Heart left ventricle (tissue), 16 donors: ENCODE data around the gene ARVCF. TPM values are rescaled to one million over a fixed set of nuclear protein-coding genes. Genes with fewer than 3 reads are reported as not detected.

Source experiments
- ATAC-seq, 4 donors: fragments of 200-7000 bp; cut with Tn5 transposase; one replicate each; pipeline ENCODE4 v1.9.1; 2020 to 2022; ENCODE audit warnings: moderate library complexity in 4 of 4, mild to moderate bottlenecking in 3 of 4, moderate number of reproducible peaks in 1 of 4
- DNase-seq, 5 donors: peaks; one replicate each; pipeline ENCODE4 v3.0.0-alpha.2; 2020
- H3K27ac ChIP-seq, 12 donors: fragments of 200-600 bp; sonication (generic) in 4 of 12; one replicate each; pipeline versions ENCODE4 v1.5.0 to v1.8.0; 2016 to 2022; ENCODE audit warnings: mild to moderate bottlenecking in 2 of 12
- H3K27me3 ChIP-seq, 9 donors: fragments of 200-600 bp; sonication (generic) in 2 of 9; one replicate each; pipeline versions ENCODE4 v1.5.1 to v1.8.0; 2016 to 2022; ENCODE audit warnings: mild to moderate bottlenecking in 3 of 9
- H3K36me3 ChIP-seq, 9 donors: fragments of 200-600 bp; sonication (generic) in 2 of 9; one replicate each; pipeline versions ENCODE4 v1.5.0 to v1.8.0; 2018 to 2022; ENCODE audit warnings: mild to moderate bottlenecking in 2 of 9
- H3K4me1 ChIP-seq, 12 donors: fragments of 200-600 bp; sonication (generic) in 4 of 12; one replicate each; pipeline versions ENCODE4 v1.5.0 to v1.8.0; 2016 to 2022; ENCODE audit warnings: mild to moderate bottlenecking in 3 of 12
- H3K4me3 ChIP-seq, 12 donors: fragments of 200-600 bp; sonication (generic) in 4 of 12; one replicate each; pipeline versions ENCODE4 v1.5.0 to v1.8.0; 2017 to 2022; ENCODE audit warnings: mild to moderate bottlenecking in 9 of 12, moderate library complexity in 4 of 12
- H3K9me3 ChIP-seq, 12 donors: fragments of 200-600 bp; sonication (generic) in 4 of 12; one replicate each; pipeline versions ENCODE4 v1.5.0 to v1.8.0; 2016 to 2022; ENCODE audit warnings: mild to moderate bottlenecking in 1 of 12
- CTCF ChIP-seq, 12 donors: fragments of 200-600 bp; sonication (generic) in 4 of 12; IDR thresholded peaks; one replicate each; pipeline versions ENCODE4 v1.5.0 to v1.8.0; 2018 to 2022; ENCODE audit warnings: antibody characterized with exemption in 12 of 12, mild to moderate bottlenecking in 5 of 12
- POLR2A ChIP-seq, 2 donors: fragments of 450-650 bp; IDR thresholded peaks; one replicate each; pipeline ENCODE4 v1.6.1; 2017; ENCODE audit warnings: antibody characterized with exemption in 2 of 2, mild to moderate bottlenecking in 2 of 2, moderate library complexity in 2 of 2
- WGBS, 4 donors: extraction: QIAGEN DNeasy Blood & Tissue Kit in 2 of 4; methylation state at CpG; one replicate each; pipeline versions ENCODE4 v1.1.5 to v1.1.7; 2013 to 2018; 5-methylcytosine and 5-hydroxymethylcytosine counted together
- intact Hi-C, 10 donors: fragments of 100-400 bp; cut with DNase I; formaldehyde crosslinking; loops; one replicate each; pipeline versions ENCODE4 v1.11.1 to v1.14.2; 2022
- polyA plus RNA-seq, 2 donors: library from polyadenylated mRNA; stranded (reverse); fragments of 200-250 nt; gene quantifications; one replicate each; pipeline ENCODE4 v1.2.3, GENCODE V29; 2013
- total RNA-seq, 9 donors: library from RNA; depleted of rRNA in 2 of 9; stranded (reverse); fragments of >200 nt in 2 of 9; fragmentation: NEBNext Ultra II Directional in 3 of 9; extraction: Animal tissue kit (Norgen Biotek cat#: 25700) in 3 of 9; gene quantifications; one replicate each; pipeline versions ENCODE4 v1.1.0 to v1.2.4, GENCODE V29; 2016 to 2023
- donor health status: ischemic (EF 13 %, LVEDD 7.1; RV severe dilation, severe dysfunction).
- donor health status: healthy with polysubstance abuse.
- donor health status: DM: no; HTN: yes; CAD: no.
- donor health status: DM: no; HTN: no; CAD: no.
- donor health status: ischemic (EF 25% LVEDD 6.9; RV normal size, moderate dysfunction).
- donor health status: ischemic (EF 25% LVEDD 5.7; RV mildly dilated, moderate dysfunction).
- donor health status: healthy.
- donor health status: DM: yes; HTN: yes; CAD: no.
- donor health status: ischemic (EF 35%, LVEDD 5.7; RV mildly dilated, moderate dysfunction).
- donor health status: nonischemic (EF 11% LVEDD 7.7; RV severe dilation, severe dysfunction).
- donor health status: DM: yes; HTN: yes; CAD: no.
- donor health status: PGD.
- donor health status: ischemic (EF 29% LVEDD 5.4; RV normal size, mild dysfunction).
- donor health status: nonischemic (EF 23%, LVEDD 6.1; RV moderate dilation, normal function).

The ARVCF gene
- total and polyA plus RNA-seq, 11 donors: 21.2 to 46.6 (median 33.3) TPM

- no peaks in the 10 kb centered on the region for H3K27me3 ChIP-seq
- 80 to 87% (median 81%) methylated on average over 13 to 14 of the region's 14 CpGs for whole genome bisulfite sequencing, 4 donors
- H3K27ac ChIP-seq: peak overlapping the region in 1 of 12 donors; percentile 22
- intact Hi-C loops: no loop called here
- no peaks in the 10 kb centered on the region for H3K9me3 ChIP-seq
- H3K4me3 ChIP-seq: no peak overlapping the region
- peaks cover 0 to 93% (median 81%) of the 10 kb centered on the region in 9 donors for H3K36me3 ChIP-seq
- ATAC-seq (no peak), DNase-seq (no peak)
- peaks cover 0 to 13% (median 0%) of the 10 kb centered on the region in 12 donors for H3K4me1 ChIP-seq
- TF ChIP-seq CTCF (IDR thresholded peaks at IDR 0.05): no peak
- no peak for TF ChIP-seq POLR2A (IDR thresholded peaks at IDR 0.05)
Observed at GRCh38 chr22:20053407-20054033, 36.9 kb upstream of the ARVCF start.

- no peaks in the 10 kb centered on the region for H3K9me3 ChIP-seq
- no peak overlapping the region for H3K27ac ChIP-seq
- peaks cover 0 to 13% (median 0%) of the 10 kb centered on the region in 12 donors for H3K4me1 ChIP-seq
- DNase-seq: no peak
- H3K4me3 ChIP-seq: no peak overlapping the region
- TF ChIP-seq CTCF (IDR thresholded peaks at IDR 0.05) (no peak), POLR2A (IDR thresholded peaks at IDR 0.05) (no peak)
- H3K27me3 ChIP-seq: no peaks in the 10 kb centered on the region
- intact Hi-C loops: no loop called here
- WGBS, 4 donors: 91 to 95% (median 94%) methylated on average over 21 to 26 of the region's 26 CpGs
- H3K36me3 ChIP-seq: peaks cover 0 to 93% (median 81%) of the 10 kb centered on the region in 9 donors
- ATAC-seq: peak in 3 of 4 donors; percentile 10 to 29 (median 17)
Observed at GRCh38 chr22:20052309-20053259, 36.0 kb upstream of the ARVCF start.

- TF ChIP-seq CTCF (IDR thresholded peaks at IDR 0.05) (no peak), POLR2A (IDR thresholded peaks at IDR 0.05) (no peak)
- Histone ChIP-seq H3K4me1 (peaks cover 0 to 13% (median 0%) of the 10 kb centered on the region in 12 donors), H3K27ac (no peak overlapping the region), H3K4me3 (no peak overlapping the region), H3K36me3 (peaks cover 0 to 93% (median 82%) of the 10 kb centered on the region in 9 donors), H3K27me3 (no peaks in the 10 kb centered on the region), H3K9me3 (no peaks in the 10 kb centered on the region)
- WGBS, 4 donors: 92 to 95% (median 92%) methylated on average over 5 to 6 of the region's 6 CpGs
- DNase-seq: no peak
- ATAC-seq: no peak
- intact Hi-C loops: no loop called here
Observed at GRCh38 chr22:20051927-20052308, 35.3 kb upstream of the ARVCF start.

GRCh38 chr22:20046730-20047129 is 30.1 kb upstream of the ARVCF start:
- no peaks in the 10 kb centered on the region for H3K9me3 ChIP-seq
- H3K27ac ChIP-seq: no peak overlapping the region
- H3K36me3 ChIP-seq: peaks cover 0 to 89% (median 75%) of the 10 kb centered on the region in 9 donors
- no peak for DNase-seq
- 84 to 87% (median 85%) methylated on average over 4 of the region's 4 CpGs for WGBS, 4 donors
- H3K27me3 ChIP-seq: no peaks in the 10 kb centered on the region
- ATAC-seq: no peak
- intact Hi-C loops: no loop called here
- TF ChIP-seq CTCF (IDR thresholded peaks at IDR 0.05): no peak
- TF ChIP-seq POLR2A (IDR thresholded peaks at IDR 0.05): no peak
- no peak overlapping the region for H3K4me3 ChIP-seq
- peaks cover 0 to 5% (median 0%) of the 10 kb centered on the region in 12 donors for H3K4me1 ChIP-seq
